ENCODE measurements around the gene ZSWIM3. TPM values are rescaled to one million over a fixed set of nuclear protein-coding genes. Genes with fewer than 3 reads are reported as not detected.
"Not testable (repeated sequence)": the region's sequence is repeated elsewhere in the genome, so short reads cannot be mapped to it uniquely, and the experiment has no call there.

ZSWIM3 gene
- total RNA-seq, 2 donors from 2014 or later = 2.3 to 2.5 TPM

DNA sequence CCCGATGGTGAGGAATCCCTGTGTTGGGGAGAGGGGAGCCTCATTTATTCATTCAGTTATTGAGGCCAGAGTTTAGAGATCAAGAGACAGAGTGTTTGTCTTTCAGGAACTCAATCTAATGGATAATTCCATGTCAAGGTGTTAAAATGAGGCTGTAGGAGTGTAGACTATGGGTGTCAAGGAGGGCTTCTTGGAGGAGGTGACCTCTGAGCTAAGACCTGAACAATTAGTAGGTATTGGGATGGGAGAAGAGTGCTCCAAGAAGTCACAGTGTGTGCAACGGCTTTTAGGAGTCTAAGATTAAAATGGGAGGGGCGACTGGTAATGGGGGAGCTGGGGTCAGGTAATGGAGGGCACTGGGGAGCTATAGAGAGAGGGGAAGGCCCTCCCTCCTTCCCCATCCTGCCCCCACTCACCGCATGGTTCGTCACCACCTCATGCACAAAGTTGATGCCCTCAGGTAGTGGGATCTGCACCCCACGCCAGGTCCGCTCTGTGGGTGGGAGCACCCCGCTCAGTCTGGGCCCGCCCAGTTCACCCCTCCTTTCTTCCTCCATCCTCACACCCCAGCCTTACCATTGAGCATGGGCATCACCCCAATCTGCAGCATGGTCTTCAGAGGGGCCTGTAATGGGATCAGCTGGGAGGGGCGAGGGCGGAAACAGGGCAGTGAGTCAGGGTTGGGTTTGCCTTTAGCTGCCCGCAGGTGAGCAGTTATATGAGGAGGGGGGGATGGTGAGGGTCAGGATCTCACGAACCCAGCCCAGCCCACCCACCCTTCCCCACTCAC, 41.8 kb downstream of the ZSWIM3 start:
- no peak for DNase-seq (ENCODE audit: low spot score)
- intact Hi-C loops (cut with DNase I) = no loop called here

GRCh38 chr20:45901332-45901731, 43.9 kb downstream of the ZSWIM3 start:
- DNase-seq (ENCODE audit: low spot score); intact Hi-C loops (cut with DNase I): not testable (repeated sequence)

- DNase-seq (ENCODE audit: low spot score) = no peak
- intact Hi-C loops (cut with DNase I) = no loop called here
Observed at GRCh38 chr20:45902199-45902701, 44.8 kb downstream of the ZSWIM3 start.

GRCh38 chr20:45904583-45905504, 47.4 kb downstream of the ZSWIM3 start:
- intact Hi-C loops (cut with DNase I) = no loop called here
- no peak for DNase-seq (ENCODE audit: low spot score)

- no peak for DNase-seq (ENCODE audit: low spot score)
- intact Hi-C loops (cut with DNase I) = no loop called here
Observed at GRCh38 chr20:45905505-45906079, 48.2 kb downstream of the ZSWIM3 start.

- intact Hi-C loops (cut with DNase I) = loop anchor here in 1 of 2 donors (1.0 kb wide), 1 partner anchor 30 kb away; no protein-coding TSS in a partner anchor
- DNase-seq (ENCODE audit: low spot score) = no peak
Observed at GRCh38 chr20:45907219-45907948, 50.0 kb downstream of the ZSWIM3 start.

DNA sequence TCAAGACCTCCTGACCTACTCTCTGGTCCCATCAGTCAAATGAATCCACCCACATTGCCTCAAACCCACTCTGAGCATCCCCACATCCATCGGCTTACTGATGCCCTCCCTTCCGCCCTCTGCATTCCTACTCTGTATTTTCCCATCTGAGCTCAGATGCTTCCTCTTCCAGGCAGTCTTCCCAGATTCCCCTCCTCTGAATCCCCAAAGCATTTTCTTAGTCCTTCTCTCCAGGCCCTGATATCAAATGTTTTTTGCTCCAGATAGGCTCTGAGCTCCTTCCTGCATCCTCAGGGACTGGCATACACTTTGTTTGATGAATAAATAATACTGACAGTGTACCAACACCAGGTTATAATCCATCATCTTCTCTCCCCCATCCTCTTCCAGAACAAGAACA, 50.7 kb downstream of the ZSWIM3 start:
- intact Hi-C loops (cut with DNase I) = no loop called here
- no peak for DNase-seq (ENCODE audit: low spot score)

GRCh38 chr20:45909336-45909808, 52.0 kb downstream of the ZSWIM3 start:
- DNase-seq (ENCODE audit: low spot score) = no peak
- intact Hi-C loops (cut with DNase I) = no loop called here

DNA sequence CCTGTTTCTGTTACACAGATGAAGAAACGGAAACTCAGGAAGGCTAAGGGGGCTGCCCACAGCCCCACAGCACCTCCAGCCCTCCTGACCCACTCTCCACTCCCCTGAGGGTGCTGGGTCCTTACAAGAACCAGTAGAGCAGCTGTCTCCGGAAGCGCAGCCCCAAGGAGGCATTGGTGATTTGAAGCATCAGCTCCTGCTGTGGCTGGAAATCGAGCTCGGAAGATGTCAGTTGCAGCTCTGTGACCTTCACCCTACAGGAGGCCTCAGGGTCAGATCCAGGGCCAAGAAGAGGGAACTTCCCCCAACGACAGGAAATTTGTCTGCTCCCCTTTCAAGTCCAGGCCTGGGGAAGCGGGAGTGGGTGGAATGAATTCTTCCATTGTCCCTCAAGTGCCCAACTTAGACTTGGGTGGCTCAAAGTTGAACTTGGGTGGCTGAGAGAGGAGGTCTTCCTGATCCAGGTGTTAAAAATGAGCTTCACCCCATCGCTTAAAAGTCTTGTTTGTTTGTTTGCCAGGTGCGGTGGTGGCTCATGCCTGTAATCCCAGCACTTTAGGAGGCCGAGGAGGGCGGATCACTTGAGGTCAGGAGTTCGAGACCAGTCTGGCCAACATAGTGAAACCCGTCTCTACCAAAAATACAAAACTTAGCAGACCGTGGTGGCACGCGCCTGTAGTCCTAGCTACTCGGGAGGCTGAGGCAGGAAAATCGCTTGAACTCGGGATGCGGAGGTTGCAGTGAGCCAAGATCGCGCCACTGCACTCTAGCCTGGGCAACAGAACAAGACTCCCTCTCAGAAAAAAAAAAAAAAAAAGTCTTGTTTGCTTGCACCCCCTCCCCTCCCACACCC, 52.6 kb downstream of the ZSWIM3 start:
- intact Hi-C loops (cut with DNase I) = no loop called here
- DNase-seq (ENCODE audit: low spot score) = no peak

DNA sequence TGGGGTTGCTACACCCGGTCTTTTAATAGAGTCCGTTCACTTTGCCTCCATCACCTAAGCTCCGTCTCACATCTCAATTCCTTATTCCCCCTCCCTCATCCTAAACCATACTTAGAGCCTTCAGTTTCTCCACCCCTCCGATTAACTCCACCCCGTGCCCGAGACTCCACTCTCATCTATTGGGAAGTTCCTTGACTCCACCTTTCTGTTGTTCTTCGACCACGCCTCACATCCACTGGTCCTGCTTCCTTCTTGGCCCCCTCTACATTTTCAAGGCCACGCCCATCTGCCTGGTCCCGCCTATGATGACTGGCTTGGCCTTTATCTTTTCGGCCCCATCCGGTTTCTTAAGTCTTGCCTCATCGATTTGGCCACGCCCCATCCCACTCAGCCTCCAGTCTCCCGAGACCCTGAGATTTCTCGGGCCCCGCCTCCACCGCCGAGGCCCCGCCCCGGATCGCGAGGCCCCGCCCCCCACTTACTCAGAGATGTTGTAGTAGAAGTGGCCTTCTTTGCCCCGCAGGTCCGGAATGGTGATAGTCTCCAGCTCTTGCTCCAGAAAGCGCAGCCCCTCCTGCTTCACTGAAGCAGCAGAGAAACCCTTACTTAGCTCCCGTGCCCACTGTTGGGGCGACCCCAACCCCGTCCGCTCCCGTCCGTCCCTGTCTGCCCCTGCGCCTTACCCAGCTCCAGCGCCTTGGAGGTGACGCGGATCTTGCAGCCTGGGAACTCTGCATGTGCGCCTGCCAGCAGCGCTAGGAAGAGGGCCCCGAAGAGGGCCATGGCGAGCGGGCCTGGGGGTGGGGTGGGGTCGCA, 53.5 kb downstream of the ZSWIM3 start:
- intact Hi-C loops (cut with DNase I) = no loop called here
- peak; percentile 99 for DNase-seq (ENCODE audit: low spot score)

DNA sequence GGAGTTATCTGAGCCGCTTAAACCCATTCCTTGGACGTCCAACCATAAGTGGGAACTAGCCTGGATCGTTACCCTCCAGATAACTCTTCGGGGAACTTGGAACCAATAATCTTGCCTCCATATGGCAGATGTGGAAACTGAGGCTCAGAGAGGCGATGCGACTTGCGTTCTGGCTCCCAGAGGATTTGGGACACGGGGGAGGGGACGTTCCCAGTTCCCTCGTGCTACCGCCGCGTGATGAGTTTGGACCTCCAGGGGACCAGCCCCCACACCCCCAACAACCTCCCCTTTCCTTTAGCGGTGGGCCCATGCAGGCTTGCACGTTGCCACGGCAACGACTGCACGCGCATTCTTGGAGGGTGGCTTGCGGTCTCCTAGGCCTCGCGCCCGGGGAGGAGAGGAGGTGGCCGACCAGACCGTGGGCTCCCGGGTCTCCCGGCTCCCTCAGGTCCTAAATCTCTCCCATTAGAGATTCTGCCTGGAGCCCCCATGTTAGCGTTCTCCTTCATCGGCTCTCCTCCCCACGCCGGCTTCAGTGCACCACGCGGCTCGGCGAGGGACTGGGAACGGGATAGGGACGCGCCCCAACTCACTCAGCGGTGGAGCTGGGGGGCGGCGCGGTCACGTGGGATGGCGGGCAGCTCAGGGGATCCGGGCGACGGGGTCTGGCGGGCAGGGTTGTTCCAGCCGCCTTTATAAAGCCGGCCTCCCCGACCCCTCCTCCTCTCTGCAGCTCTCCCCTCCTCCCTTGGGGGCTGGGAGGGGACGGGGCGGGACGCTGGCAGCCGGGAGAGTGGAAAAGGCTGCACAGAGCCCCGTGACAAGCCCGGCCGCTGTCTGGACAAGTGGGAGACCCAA, 54.3 kb downstream of the ZSWIM3 start, which contains the start of gene PLTP:
TSS of gene PLTP (minus strand) at position 670 of the 858 bp plus-strand sequence. CDS start 703 bp downstream, outside the sequence.
- DNase-seq (ENCODE audit: low spot score) = peak; percentile 95
- intact Hi-C loops (cut with DNase I) = no loop called here

DNA sequence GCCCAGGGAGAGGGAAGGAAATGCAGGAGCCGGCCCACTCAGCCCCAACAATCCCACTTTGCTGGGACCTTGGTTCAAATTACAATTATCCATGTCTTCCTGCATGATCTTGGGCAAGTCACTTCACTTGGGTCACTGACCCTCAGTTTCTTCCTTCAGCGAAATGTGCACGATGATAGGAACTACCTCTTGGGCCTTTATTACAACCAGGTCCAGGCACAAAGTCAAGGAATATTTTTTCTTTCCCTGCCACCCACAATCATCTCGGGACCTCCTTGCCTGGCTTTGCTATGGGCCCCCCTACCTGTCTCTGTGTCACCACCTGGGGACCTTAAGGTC, 54.9 kb downstream of the ZSWIM3 start:
- no peak for DNase-seq (ENCODE audit: low spot score)
- intact Hi-C loops (cut with DNase I) = no loop called here

GRCh38 chr20:45913116-45913515, 55.7 kb downstream of the ZSWIM3 start:
- no peak for DNase-seq (ENCODE audit: low spot score)
- intact Hi-C loops (cut with DNase I) = no loop called here

DNA sequence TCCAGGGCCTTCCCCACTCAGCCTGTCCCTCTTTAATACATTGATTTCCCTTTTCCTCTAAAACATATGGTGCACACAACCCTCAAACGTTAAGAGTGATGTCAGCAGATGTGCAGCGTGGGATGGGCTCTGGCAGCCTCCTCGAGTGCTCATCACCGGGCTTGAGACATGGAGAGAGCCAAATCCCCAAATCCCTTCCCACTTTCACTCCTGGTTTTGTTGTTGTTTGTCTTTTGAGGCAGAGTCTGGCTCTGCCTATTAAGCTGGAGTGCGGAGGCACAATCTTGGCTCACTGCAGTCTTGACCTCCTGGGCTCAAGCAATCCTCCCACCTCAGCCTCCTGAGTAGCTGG, 60.4 kb downstream of the ZSWIM3 start:
- intact Hi-C loops (cut with DNase I) = no loop called here
- no peak for DNase-seq (ENCODE audit: low spot score)

DNA sequence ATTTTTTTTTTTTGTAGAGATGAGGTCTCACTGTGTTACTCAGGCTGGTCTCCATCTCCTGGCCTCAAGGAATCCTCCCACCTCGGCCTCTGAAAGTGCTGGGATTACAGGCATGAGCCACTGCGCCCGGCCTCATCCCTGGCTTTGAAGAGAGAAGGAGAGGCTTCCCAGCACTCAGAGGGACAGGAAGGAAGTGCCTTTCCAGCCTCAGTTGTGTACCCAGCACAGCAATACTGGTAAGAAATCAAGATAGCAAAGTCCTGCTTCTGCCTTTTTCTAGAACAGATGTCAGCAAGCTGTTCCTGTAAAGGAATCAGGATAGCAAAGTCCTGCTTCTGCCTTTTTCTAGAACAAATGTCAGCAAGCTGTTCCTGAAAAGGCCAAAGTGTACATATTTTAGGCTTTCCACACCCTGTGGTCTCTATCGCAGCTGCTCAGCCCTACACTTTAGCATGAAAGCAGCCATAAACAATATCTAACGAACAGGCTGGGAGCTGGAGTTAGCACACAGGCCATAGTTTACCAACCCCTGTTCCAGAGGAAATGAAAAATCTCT, 60.8 kb downstream of the ZSWIM3 start:
- intact Hi-C loops (cut with DNase I) = no loop called here

More for the DNA sequence above, 60.8 kb downstream of the ZSWIM3 start:
- no peak for DNase-seq (ENCODE audit: low spot score)

Data from posterior vena cava (tissue), 2 donors.